ENCODE results near the gene POU2F1.

POU2F1 gene

GRCh38 chr1:167367705-167368104 is 147.0 kb downstream of the POU2F1 start:
- DNase-seq (ENCODE audit: low spot score): no peak

- DNase-seq (ENCODE audit: low spot score): no peak
These were observed 148.5 kb downstream of the POU2F1 start for GRCh38 chr1:167369175-167369574.

GRCh38 chr1:167369933-167370332 is 149.2 kb downstream of the POU2F1 start:
- DNase-seq (ENCODE audit: low spot score): no peak

GRCh38 chr1:167371030-167371429 is 150.3 kb downstream of the POU2F1 start:
- DNase-seq (ENCODE audit: low spot score): no peak

GRCh38 chr1:167373398-167373797 is 152.7 kb downstream of the POU2F1 start:
- no peak for DNase-seq (ENCODE audit: low spot score)

GRCh38 chr1:167373986-167374385 is 153.3 kb downstream of the POU2F1 start:
- no peak for DNase-seq (ENCODE audit: low spot score)

GRCh38 chr1:167375949-167376348 is 155.3 kb downstream of the POU2F1 start:
- no peak for DNase-seq (ENCODE audit: low spot score)

- no peak for DNase-seq (ENCODE audit: low spot score)
These were observed 166.7 kb downstream of the POU2F1 start for GRCh38 chr1:167387251-167387910.

- DNase-seq (ENCODE audit: low spot score): no peak
These were observed 168.3 kb downstream of the POU2F1 start for GRCh38 chr1:167388976-167389375.

- no peak for DNase-seq (ENCODE audit: low spot score)
These were observed 171.6 kb downstream of the POU2F1 start for GRCh38 chr1:167392200-167392696.

GRCh38 chr1:167400359-167400953 is 179.8 kb downstream of the POU2F1 start:
- DNase-seq (ENCODE audit: low spot score): no peak

- DNase-seq (ENCODE audit: low spot score): peak; percentile 13
These were observed 180.7 kb downstream of the POU2F1 start for GRCh38 chr1:167401260-167401873.

GRCh38 chr1:167404161-167404888 is 183.6 kb downstream of the POU2F1 start:
- no peak for DNase-seq (ENCODE audit: low spot score)

GRCh38 chr1:167404908-167405307 is 184.2 kb downstream of the POU2F1 start:
- DNase-seq (ENCODE audit: low spot score): no peak

- DNase-seq (ENCODE audit: low spot score): no peak
These were observed 187.7 kb downstream of the POU2F1 start for GRCh38 chr1:167408355-167408754.

- DNase-seq (ENCODE audit: low spot score): no peak
These were observed 188.5 kb downstream of the POU2F1 start for GRCh38 chr1:167409183-167409582.

GRCh38 chr1:167412072-167412471 is 191.4 kb downstream of the POU2F1 start:
- DNase-seq (ENCODE audit: low spot score): no peak

GRCh38 chr1:167412920-167413319 is 192.2 kb downstream of the POU2F1 start:
- DNase-seq (ENCODE audit: low spot score): no peak

GRCh38 chr1:167413328-167413727 is 192.6 kb downstream of the POU2F1 start:
- no peak for DNase-seq (ENCODE audit: low spot score)

- DNase-seq (ENCODE audit: low spot score): no peak
These were observed 195.8 kb downstream of the POU2F1 start for GRCh38 chr1:167416506-167416905.

GRCh38 chr1:167418391-167418790 is 197.7 kb downstream of the POU2F1 start:
- DNase-seq (ENCODE audit: low spot score): no peak

- DNase-seq (ENCODE audit: low spot score): no peak
These were observed 198.6 kb downstream of the POU2F1 start for GRCh38 chr1:167419245-167419644.

GRCh38 chr1:167420510-167420909 is 199.8 kb downstream of the POU2F1 start:
- no peak for DNase-seq (ENCODE audit: low spot score)

Measured in hepatic stellate cell (primary cell).